Fibroblast of lung (primary cell): ENCODE measurements around the gene VPS37C. TPM values are rescaled to one million over a fixed set of nuclear protein-coding genes. Genes with fewer than 3 reads are reported as not detected.

Source experiments
- DNase-seq, 2 donors: peaks; one replicate each; pipeline versions ENCODE4 v3.0.0 to v3.0.0-alpha.2; 2010; ENCODE audit warnings: low read depth in 2 of 2
- H2AFZ ChIP-seq: 2 replicates; pipeline ENCODE4 v1.5.1; 2012; ENCODE audit warnings: low read length, control low read depth, inconsistent platforms
- H3K27ac ChIP-seq: 2 replicates; pipeline ENCODE4 v1.5.1; 2011; ENCODE audit warnings: low read length, control low read depth; ENCODE audit not compliant: insufficient read depth
- H3K27me3 ChIP-seq: 2 replicates; pipeline ENCODE4 v1.5.1; 2011; ENCODE audit warnings: mild to moderate bottlenecking, low read length; ENCODE audit not compliant: control insufficient read depth, insufficient read depth
- H3K36me3 ChIP-seq: 2 replicates; pipeline ENCODE4 v1.5.1; 2011; ENCODE audit warnings: low read length; ENCODE audit not compliant: control insufficient read depth, insufficient read depth
- H3K4me1 ChIP-seq: 2 replicates; pipeline ENCODE4 v1.5.1; 2011; ENCODE audit warnings: low read length; ENCODE audit not compliant: control insufficient read depth, insufficient read depth; ENCODE audit errors: extremely low read depth
- H3K4me2 ChIP-seq: 2 replicates; pipeline ENCODE4 v1.5.1; 2011; ENCODE audit warnings: low read length, control low read depth; ENCODE audit not compliant: insufficient read depth; ENCODE audit errors: extremely low read depth
- H3K4me3 ChIP-seq, 4 experiments: fragments of 200-600 bp in 1 of 4; sonication (generic) in 1 of 4; replicated peaks in 1 of 4; 2 replicates each; pipeline ENCODE4 v1.5.1; 2011 to 2016; ENCODE audit warnings: low read length in 4 of 4, low read depth in 3 of 4, mild to moderate bottlenecking in 3 of 4, control low read depth in 2 of 4, inconsistent platforms in 1 of 4, mixed read lengths in 1 of 4; ENCODE audit not compliant: insufficient read depth in 1 of 4; ENCODE audit errors: control extremely low read depth in 1 of 4
- H3K79me2 ChIP-seq: 2 replicates; pipeline ENCODE4 v1.5.1; 2012; ENCODE audit warnings: mild to moderate bottlenecking, low read length, inconsistent platforms; ENCODE audit not compliant: control insufficient read depth, insufficient read depth
- H3K9ac ChIP-seq: 2 replicates; pipeline ENCODE4 v1.5.1; 2011; ENCODE audit warnings: mild to moderate bottlenecking, low read length, control low read depth; ENCODE audit not compliant: insufficient read depth
- H3K9me3 ChIP-seq: 2 replicates; pipeline ENCODE4 v1.5.1; 2012; ENCODE audit warnings: low read depth, low read length; ENCODE audit not compliant: control insufficient read depth, insufficient read depth
- H4K20me1 ChIP-seq: 2 replicates; pipeline ENCODE4 v1.5.1; 2011; ENCODE audit warnings: low read length; ENCODE audit not compliant: control insufficient read depth, insufficient read depth; ENCODE audit errors: extremely low read depth
- CTCF ChIP-seq, 2 donors: IDR thresholded peaks in 1 of 2; conservative IDR thresholded peaks in 1 of 2; 1 replicate in 1 of 2; 2 replicates in 1 of 2; pipeline ENCODE4 v1.5.1; 2011 to 2012; ENCODE audit warnings: low read length in 2 of 2, control low read depth in 1 of 2, inconsistent platforms in 1 of 2, low read depth in 1 of 2, mild to moderate bottlenecking in 1 of 2
- EZH2 ChIP-seq: IDR thresholded peaks from 2 replicates; pipeline ENCODE4 v1.5.1; 2012; ENCODE audit warnings: low read length, control low read depth, mild to moderate bottlenecking; ENCODE audit errors: missing control alignments
- polyA plus RNA-seq, 2 donors: library from polyadenylated mRNA; depleted of rRNA in 1 of 2; stranded (reverse) in 1 of 2; unstranded in 1 of 2; fragments of >200 nt; gene quantifications; 2 replicates each; pipeline ENCODE4 v1.2.1, GENCODE V29; 2011 to 2012; ENCODE audit warnings: missing spikeins in 1 of 2
- total RNA-seq: library from RNA; depleted of rRNA; stranded (reverse); fragments of >200 nt; gene quantifications from 2 replicates; pipeline ENCODE4 v1.2.1, GENCODE V29; 2014

Gene VPS37C
- total and polyA plus RNA-seq, 2 donors (not counting 1 experiment from before 2014, with no cell fraction given) = 7.6 to 9.9 TPM

GRCh38 chr11:61174949-61175348 lies 13.7 kb upstream of the VPS37C start:
- H3K4me3 ChIP-seq = no peak overlapping the region
- no peaks in the 10 kb centered on the region for H4K20me1 ChIP-seq
- no peak overlapping the region for H3K4me2 ChIP-seq
- no peaks in the 10 kb centered on the region for H3K4me1 ChIP-seq
- no peak for TF ChIP-seq EZH2
- TF ChIP-seq CTCF (conservative IDR thresholded peaks at IDR 0.05 in 1 of 2, IDR thresholded peaks at IDR 0.05 in 1 of 2; ENCODE audit: low read depth in 1 of 2, low read length in 2 of 2) = no peak
- no peaks in the 10 kb centered on the region for H3K36me3 ChIP-seq
- H3K27ac ChIP-seq = no peak overlapping the region
- H3K79me2 ChIP-seq = no peaks in the 10 kb centered on the region
- no peak for DNase-seq
- H3K9me3 ChIP-seq = no peaks in the 10 kb centered on the region
- no peak overlapping the region for H3K9ac ChIP-seq
- H2AFZ ChIP-seq = no peak overlapping the region
- peaks cover 23% of the 10 kb centered on the region for H3K27me3 ChIP-seq

GRCh38 chr11:61174273-61174672 lies 13.0 kb upstream of the VPS37C start:
- Histone ChIP-seq H3K79me2 (no peaks in the 10 kb centered on the region), H3K27me3 (peaks cover 24% of the 10 kb centered on the region), H4K20me1 (no peaks in the 10 kb centered on the region), H3K4me2 (no peak overlapping the region), H3K36me3 (no peaks in the 10 kb centered on the region), H3K4me3 (no peak overlapping the region), H3K4me1 (no peaks in the 10 kb centered on the region), H3K27ac (no peak overlapping the region), H3K9ac (no peak overlapping the region), H3K9me3 (no peaks in the 10 kb centered on the region), H2AFZ (no peak overlapping the region)
- peak; percentile 35 for TF ChIP-seq EZH2
- no peak for TF ChIP-seq CTCF (conservative IDR thresholded peaks at IDR 0.05 in 1 of 2, IDR thresholded peaks at IDR 0.05 in 1 of 2; ENCODE audit: low read depth in 1 of 2, low read length in 2 of 2)
- DNase-seq = no peak

GRCh38 chr11:61173456-61173855 lies 12.2 kb upstream of the VPS37C start:
- H2AFZ ChIP-seq = no peak overlapping the region
- H3K27ac ChIP-seq = no peak overlapping the region
- no peaks in the 10 kb centered on the region for H3K4me1 ChIP-seq
- no peak overlapping the region for H3K4me3 ChIP-seq
- H3K9ac ChIP-seq = no peak overlapping the region
- no peak for DNase-seq
- H3K4me2 ChIP-seq = no peak overlapping the region
- H3K79me2 ChIP-seq = no peaks in the 10 kb centered on the region
- H3K9me3 ChIP-seq = no peaks in the 10 kb centered on the region
- no peaks in the 10 kb centered on the region for H4K20me1 ChIP-seq
- no peaks in the 10 kb centered on the region for H3K36me3 ChIP-seq
- TF ChIP-seq CTCF (conservative IDR thresholded peaks at IDR 0.05 in 1 of 2, IDR thresholded peaks at IDR 0.05 in 1 of 2; ENCODE audit: low read depth in 1 of 2, low read length in 2 of 2) (peak in 1 of 2 donors; percentile 25), EZH2 (no peak)
- peaks cover 30% of the 10 kb centered on the region for H3K27me3 ChIP-seq
